Measurements from ENCODE around the gene MAP7D3.

Gene MAP7D3

GRCh38 chrX:136186023-136186413 is 65.2 kb downstream of the MAP7D3 start:
- Histone ChIP-seq H3K79me2 (ENCODE audit: insufficient read depth, low read length) (no peaks in the 10 kb centered on the region), H3F3A (ENCODE audit: insufficient read depth) (no peaks in the 10 kb centered on the region), H3K4me2 (ENCODE audit: low read depth, low read length, poor library complexity, severe bottlenecking) (no peak overlapping the region), H3K9me2 (replicated peaks; ENCODE audit: insufficient read depth, low read length) (no peaks in the 10 kb centered on the region), H3K4me3 (ENCODE audit: insufficient read depth, low read length, poor library complexity, severe bottlenecking) (no peak overlapping the region), H2AFZ (ENCODE audit: low read depth, low read length, severe bottlenecking) (no peak overlapping the region), H3K9ac (ENCODE audit: low read length) (no peak overlapping the region), H3K27ac (ENCODE audit: low read depth, low read length) (no peak overlapping the region), H4K20me1 (ENCODE audit: low read depth, low read length) (no peaks in the 10 kb centered on the region), H3K27me3 (ENCODE audit: low read length) (no peaks in the 10 kb centered on the region), H3K9me3 (ENCODE audit: insufficient read depth, low read length) (no peaks in the 10 kb centered on the region), H3K36me3 (ENCODE audit: low read length) (no peaks in the 10 kb centered on the region)
- no peak for TF ChIP-seq EZH2phosphoT487 (conservative IDR thresholded peaks at IDR 0.05; ENCODE audit: low read length)
- TF ChIP-seq, protein P1, sequence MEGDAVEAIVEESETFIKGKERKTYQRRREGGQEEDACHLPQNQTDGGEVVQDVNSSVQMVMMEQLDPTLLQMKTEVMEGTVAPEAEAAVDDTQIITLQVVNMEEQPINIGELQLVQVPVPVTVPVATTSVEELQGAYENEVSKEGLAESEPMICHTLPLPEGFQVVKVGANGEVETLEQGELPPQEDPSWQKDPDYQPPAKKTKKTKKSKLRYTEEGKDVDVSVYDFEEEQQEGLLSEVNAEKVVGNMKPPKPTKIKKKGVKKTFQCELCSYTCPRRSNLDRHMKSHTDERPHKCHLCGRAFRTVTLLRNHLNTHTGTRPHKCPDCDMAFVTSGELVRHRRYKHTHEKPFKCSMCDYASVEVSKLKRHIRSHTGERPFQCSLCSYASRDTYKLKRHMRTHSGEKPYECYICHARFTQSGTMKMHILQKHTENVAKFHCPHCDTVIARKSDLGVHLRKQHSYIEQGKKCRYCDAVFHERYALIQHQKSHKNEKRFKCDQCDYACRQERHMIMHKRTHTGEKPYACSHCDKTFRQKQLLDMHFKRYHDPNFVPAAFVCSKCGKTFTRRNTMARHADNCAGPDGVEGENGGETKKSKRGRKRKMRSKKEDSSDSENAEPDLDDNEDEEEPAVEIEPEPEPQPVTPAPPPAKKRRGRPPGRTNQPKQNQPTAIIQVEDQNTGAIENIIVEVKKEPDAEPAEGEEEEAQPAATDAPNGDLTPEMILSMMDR (IDR thresholded peaks at IDR 0.05; ENCODE audit: insufficient read depth, low read length, poor library complexity, severe bottlenecking) = no peak

DNA sequence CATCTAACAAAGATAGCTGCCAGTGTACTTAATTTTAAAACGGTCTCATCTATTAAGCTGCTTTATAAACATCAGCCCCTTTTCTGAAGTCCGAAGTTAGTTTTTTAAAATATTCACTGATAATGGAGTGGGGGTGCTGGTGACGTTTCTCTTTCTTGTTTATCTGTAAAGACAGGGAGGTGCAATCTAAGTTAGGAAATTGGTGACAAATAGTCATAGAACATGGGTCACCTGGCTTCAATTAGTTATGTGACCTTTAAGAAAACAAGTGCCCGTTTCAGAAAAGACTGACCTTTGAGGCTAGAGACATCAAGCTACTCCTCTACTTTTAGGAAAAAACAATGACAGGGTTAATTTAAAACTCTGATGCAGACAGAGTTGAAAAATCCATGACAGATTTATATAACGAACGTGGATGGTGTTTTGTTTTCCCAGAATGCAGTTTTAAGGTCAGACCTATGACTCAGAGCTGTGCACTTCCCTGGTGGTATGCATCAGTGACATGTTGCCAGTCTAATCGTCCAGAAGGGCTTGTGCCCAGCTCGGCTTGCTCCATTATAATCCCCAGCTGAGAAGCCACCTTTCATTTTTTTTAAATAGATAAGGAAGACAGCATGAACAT is 65.7 kb downstream of the MAP7D3 start:
- Histone ChIP-seq H3K9ac (ENCODE audit: low read length) (no peak overlapping the region), H3F3A (ENCODE audit: insufficient read depth) (no peaks in the 10 kb centered on the region), H3K79me2 (ENCODE audit: insufficient read depth, low read length) (no peaks in the 10 kb centered on the region), H3K27me3 (ENCODE audit: low read length) (no peaks in the 10 kb centered on the region), H3K9me2 (replicated peaks; ENCODE audit: insufficient read depth, low read length) (no peaks in the 10 kb centered on the region), H2AFZ (ENCODE audit: low read depth, low read length, severe bottlenecking) (no peak overlapping the region), H3K4me2 (ENCODE audit: low read depth, low read length, poor library complexity, severe bottlenecking) (no peak overlapping the region), H3K9me3 (ENCODE audit: insufficient read depth, low read length) (no peaks in the 10 kb centered on the region), H3K27ac (ENCODE audit: low read depth, low read length) (no peak overlapping the region), H4K20me1 (ENCODE audit: low read depth, low read length) (no peaks in the 10 kb centered on the region), H3K36me3 (ENCODE audit: low read length) (no peaks in the 10 kb centered on the region), H3K4me3 (ENCODE audit: insufficient read depth, low read length, poor library complexity, severe bottlenecking) (no peak overlapping the region)
- TF ChIP-seq EZH2phosphoT487 (conservative IDR thresholded peaks at IDR 0.05; ENCODE audit: low read length) = no peak
- TF ChIP-seq, protein P1 (IDR thresholded peaks at IDR 0.05; ENCODE audit: insufficient read depth, low read length, poor library complexity, severe bottlenecking) = no peak

DNA sequence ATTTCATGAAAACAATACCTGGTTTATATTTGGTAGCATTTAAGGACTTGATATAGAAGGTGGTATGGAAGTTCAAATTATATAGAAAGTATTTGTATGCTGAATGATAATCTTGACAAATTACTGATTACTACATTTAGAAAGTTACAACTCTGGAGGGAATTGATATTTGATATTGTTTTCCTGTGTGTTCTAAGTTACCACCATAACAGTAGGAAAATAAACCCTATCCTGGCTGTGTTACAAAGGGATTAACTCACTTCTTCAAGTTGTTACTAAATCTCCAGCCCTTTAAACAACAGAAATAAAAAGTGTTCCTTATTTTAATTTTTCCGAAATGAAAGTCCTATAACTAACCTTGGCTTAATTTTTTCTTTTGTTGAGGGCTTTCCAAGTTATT is 67.3 kb downstream of the MAP7D3 start:
- Histone ChIP-seq H3K27me3 (ENCODE audit: low read length) (no peaks in the 10 kb centered on the region), H3K9me3 (ENCODE audit: insufficient read depth, low read length) (no peaks in the 10 kb centered on the region), H3K4me3 (ENCODE audit: insufficient read depth, low read length, poor library complexity, severe bottlenecking) (no peak overlapping the region), H3K4me2 (ENCODE audit: low read depth, low read length, poor library complexity, severe bottlenecking) (no peak overlapping the region), H3K79me2 (ENCODE audit: insufficient read depth, low read length) (no peaks in the 10 kb centered on the region), H2AFZ (ENCODE audit: low read depth, low read length, severe bottlenecking) (no peak overlapping the region), H3K27ac (ENCODE audit: low read depth, low read length) (no peak overlapping the region), H4K20me1 (ENCODE audit: low read depth, low read length) (no peaks in the 10 kb centered on the region), H3K9ac (ENCODE audit: low read length) (no peak overlapping the region), H3K9me2 (replicated peaks; ENCODE audit: insufficient read depth, low read length) (no peaks in the 10 kb centered on the region), H3F3A (ENCODE audit: insufficient read depth) (no peaks in the 10 kb centered on the region), H3K36me3 (ENCODE audit: low read length) (no peaks in the 10 kb centered on the region)
- TF ChIP-seq EZH2phosphoT487 (conservative IDR thresholded peaks at IDR 0.05; ENCODE audit: low read length) = no peak
- TF ChIP-seq, protein P1 (IDR thresholded peaks at IDR 0.05; ENCODE audit: insufficient read depth, low read length, poor library complexity, severe bottlenecking) = no peak
